NCI-H1048 (cell line): ENCODE results near the gene CORO1C.
"Not testable (repeated sequence)": the region's sequence is repeated elsewhere in the genome, so short reads cannot be mapped to it uniquely, and the experiment has no call there.

Experiments
- DNase-seq: peaks from one replicate; lab custom pipeline; 2025; lab: John Stamatoyannopoulos, UW

The CORO1C gene

DNA sequence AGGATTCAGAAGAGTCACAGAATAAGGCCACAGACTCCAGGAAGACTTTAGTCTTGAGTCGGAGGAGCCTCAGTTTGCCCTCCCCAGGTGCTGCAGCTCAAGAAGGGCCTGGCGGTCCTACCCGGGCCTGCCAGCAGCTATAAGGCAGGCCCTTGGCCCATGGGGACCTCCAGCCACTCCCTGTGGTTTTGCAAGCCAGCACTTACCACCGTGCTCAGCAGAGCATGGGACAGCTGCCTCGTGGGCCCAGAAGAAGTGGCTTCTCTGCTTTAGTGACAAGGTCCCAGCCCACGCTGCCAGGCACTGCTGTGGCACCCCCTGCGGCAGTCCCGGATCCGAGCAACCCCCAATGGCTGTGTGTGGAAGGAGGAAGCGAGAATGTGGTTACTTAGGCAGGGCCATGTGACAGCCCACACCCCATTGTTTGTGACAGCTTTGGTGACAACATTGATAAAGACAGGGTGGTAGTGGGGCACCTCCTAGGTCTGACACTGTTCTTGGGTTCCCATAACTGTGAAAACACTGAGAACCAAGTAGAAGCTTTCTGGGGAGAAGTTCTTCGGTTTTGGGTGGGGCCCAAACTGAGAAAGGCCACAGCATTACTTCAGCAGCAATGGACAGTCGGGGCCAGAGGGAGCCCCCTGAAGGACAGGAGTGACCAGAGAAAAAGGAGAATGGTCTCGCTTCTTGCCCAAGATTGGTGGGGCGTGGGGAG lies 97.6 kb downstream of the CORO1C start, which contains the start of gene SELPLG:
TSS of gene SELPLG (minus strand) at position 361 of the 715 bp plus-strand sequence. CDS start 9,587 bp downstream, outside the sequence.
- DNase-seq = no peak

DNA sequence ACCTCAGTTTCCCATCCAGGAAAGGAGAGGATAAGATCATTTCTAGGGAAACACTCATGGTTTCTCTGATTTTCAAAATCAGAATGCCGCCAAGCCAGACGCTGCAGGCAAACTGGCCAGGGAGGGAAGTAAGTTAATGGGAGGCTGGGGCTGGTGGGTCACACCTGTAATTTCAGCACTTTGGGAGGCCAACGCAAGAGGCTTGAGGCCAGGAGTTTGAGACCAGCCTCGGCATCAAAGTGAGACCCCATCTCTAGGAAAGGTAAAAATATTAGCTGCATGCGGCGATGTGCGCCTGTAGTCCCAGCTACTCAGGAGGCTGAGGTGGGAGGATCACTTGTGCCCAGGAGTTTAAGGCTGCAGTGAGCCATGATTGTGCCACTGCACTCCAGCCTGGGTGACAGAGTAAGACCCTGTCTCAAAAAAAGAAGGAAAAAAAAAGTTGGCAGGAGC lies 98.2 kb downstream of the CORO1C start:
- no peak for DNase-seq

DNA sequence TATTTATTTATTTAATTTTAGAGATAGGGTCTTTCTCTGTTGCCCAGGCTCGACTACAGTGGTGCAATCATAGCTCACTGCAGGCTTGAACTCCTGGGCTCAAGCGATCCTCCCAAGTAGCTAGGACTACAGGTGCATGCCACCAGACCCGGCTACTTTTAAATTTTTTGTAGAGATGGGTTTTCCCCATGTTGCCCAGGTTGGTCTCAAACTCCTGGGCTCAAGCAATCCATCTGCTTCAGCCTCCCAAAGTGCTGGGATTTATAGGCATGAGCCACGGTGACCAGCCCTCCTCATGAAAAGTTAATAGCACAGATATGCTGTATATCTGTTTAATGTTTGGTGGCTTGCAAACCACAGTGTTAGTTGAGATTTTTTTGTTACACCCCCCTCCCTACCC lies 100.1 kb downstream of the CORO1C start:
- DNase-seq = not testable (repeated sequence)

DNA sequence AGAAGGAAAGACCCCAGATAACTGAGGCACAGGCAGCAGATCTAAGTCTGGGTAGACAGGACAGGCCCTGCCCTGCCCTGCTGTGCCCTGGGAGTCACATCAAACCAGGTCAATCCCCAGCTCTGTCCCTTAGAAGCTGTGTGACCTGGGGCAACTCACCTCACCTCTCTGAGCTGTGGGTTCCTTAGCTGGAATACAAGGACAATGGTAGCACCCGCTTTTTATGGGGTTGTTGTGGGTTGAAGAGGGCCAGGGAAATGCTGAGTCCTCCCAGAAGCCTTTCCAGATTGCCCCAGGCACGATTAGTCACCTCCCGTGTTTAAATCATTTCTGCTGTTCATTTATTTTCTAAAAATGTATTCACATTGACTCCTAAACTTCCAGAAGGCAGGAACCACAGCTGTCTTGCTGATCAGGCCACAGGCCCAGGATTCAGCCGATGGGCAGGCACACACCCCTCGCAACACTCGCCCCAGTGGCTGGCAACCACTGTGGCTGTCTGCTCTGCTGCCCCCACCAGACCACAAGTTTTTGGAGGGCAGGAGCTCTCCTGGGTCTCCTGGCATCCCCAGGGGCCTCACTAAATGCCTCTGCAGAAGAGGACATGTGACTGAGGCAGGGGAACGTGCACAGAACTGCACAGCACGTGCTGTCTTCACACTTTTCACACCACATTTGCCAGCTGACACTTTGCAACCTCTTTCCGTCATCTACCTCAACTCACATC lies 100.7 kb downstream of the CORO1C start:
- no peak for DNase-seq

DNA sequence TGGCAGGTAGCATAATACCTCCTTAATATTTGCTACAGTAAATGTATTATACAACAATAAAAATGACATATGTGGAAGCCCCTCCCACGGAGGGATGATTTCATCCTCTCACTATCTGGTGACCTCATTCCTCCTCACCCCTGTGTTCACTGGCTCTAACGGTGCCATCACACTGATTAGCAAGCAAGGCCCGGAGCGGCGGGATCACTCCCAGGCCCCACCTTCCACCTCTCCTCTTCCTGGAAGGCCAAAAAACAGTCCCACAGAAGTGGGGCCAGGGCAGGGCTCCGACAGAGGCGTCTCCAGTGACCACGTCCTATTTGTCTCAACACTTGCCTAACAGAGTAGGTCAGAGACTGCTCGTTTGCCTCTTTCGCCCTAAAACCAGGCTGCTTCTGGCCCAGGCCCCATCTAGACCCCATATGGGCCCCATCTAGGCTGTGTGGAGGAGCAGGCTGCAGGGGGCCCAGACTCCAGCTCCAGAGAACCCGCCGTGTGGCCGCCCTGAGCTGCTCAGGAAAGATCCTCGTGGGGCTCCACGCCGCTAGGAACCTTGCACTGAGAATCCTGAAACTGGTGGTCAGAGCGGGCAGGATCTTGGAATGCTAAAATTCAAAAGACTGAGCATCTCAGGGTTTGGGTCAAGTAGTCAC lies 101.4 kb downstream of the CORO1C start:
- no peak for DNase-seq

DNA sequence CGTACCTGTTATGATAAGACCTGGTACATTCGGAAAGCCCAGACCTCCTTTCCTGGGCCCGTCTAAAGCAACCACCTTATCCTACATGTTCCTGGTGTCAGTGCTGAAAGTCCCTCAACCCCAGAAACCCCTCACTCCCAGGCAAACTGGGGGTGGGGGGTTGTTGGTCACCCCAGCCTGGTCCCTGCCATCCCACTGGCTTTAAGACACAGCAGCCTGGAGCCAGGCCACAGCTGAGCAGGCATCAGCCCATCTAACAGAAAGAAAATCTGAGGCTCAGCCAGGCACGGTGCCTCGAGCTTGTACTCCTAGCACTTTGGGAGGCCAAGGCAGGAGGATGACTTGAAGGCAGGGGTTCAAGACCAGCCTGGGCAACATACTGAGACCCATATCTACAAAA lies 102.2 kb downstream of the CORO1C start:
- no peak for DNase-seq

DNA sequence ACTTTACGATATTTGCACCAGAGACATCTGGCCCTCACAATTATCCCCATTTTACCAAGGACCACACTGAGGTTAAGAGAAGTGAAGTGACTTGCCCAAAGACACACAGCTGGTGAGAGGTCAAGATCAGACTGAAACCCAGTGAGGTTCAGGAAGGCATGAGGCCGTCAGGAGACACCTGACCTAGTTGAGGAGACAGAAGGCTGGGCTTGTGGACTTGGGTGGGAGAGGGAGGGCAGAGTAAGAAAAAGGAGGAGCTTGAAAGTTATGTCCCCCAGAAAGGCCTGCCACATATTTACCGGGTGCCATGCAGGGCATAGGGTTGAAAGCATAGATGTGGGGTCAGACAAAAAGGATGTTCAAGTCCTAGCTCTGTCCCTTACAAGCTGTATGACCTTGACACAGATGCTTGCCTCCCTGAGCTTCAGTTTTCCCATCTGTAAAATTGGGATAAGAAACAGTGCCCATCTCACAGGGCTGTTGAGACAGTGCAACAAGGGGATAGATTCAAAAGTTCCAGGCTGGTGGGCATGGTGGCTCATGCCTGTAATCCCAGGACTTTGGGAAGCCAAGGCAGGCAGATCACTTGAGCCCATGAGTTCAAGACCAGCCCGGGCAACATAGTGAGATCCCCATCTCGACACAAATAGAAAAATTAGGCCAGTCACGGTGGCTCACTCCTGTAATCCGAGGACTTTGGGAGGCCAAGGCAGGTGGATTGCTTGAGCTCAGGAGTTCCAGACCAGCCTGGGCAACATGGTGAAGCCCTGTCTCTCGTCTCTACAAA lies 104.0 kb downstream of the CORO1C start:
- no peak for DNase-seq

GRCh38 chr12:108625228-108625627 lies 106.1 kb downstream of the CORO1C start:
- no peak for DNase-seq

GRCh38 chr12:108623577-108623976 lies 107.7 kb downstream of the CORO1C start:
- DNase-seq = no peak

DNA sequence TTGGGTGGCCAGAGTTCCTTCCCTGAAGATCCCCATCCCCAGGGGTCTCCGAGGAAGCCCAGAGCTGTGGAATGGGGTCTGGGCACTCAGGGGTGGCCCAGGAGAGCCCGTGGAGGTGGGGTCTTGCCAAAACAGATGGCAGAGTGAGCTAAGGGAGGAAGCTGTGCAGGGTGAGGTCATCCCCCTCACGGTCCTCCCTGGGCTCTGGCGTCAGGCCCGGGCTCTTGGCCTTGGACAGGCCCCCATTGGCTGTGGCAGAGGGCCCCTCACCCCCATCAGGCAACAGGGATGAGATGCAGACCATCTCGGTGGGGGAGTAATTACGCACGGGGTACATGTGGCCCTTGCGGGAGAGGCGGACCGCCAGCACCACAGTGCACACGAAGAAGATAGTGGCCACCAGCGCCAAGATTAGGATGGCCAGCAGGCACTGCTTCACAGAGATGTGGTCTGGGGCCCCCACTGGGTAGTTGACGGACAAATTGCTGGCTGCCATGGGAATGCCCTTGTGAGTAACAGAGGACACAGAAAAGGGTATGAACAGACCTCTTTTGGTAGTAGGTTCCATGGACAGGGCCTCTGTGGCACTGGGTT lies 108.3 kb downstream of the CORO1C start:
- no peak for DNase-seq

- DNase-seq = no peak
These were observed 108.9 kb downstream of the CORO1C start for GRCh38 chr12:108622421-108622820.

- DNase-seq = no peak
These were observed 110.2 kb downstream of the CORO1C start for GRCh38 chr12:108621161-108621560.

- DNase-seq = no peak
These were observed 111.0 kb downstream of the CORO1C start for GRCh38 chr12:108620236-108620879.

GRCh38 chr12:108619369-108620160 lies 111.8 kb downstream of the CORO1C start:
- no peak for DNase-seq

GRCh38 chr12:108618953-108619274 lies 112.4 kb downstream of the CORO1C start:
- DNase-seq = not testable (repeated sequence)

DNA sequence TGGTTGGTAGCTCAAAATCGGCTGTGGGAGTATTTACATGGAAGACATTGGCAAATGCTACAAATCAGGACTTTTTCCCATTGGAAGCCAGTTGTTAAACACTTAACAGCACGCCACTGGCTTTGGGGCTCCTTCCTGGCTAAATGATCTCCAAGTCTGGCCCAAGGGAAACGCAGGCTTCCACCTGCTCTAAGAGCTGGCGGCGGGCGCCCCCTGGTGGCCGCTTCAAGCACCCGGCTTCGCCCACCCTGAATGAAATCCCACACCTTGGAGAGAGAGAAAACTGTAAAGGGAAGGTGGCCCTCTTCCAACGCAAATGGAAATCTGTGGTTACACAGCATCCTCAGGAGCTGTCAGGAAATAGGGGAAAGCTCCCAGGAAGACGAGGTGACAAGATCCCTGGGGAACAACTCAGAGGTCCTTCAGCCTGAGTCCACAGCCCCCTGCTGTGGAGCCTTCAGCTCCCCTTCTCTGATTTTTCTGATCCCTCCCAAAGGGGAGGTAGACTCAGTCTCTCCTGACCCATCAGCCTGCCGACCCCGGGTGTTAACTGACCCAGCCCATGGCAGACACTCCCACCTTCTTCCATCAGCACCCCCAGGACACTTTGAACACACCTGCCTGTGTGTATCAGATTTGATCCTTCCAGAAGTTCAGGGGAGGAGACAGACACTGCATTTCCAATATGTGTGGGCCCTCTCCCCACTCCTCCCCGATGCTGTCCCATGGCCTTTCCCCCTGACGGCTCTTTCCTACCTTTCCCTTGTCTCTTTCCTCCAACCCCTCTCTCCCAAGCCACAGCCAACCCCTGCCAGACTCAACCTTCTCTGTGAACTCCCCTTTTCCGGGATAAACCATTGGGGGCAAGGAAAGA lies 113.0 kb downstream of the CORO1C start:
- DNase-seq = peak; percentile 54

DNA sequence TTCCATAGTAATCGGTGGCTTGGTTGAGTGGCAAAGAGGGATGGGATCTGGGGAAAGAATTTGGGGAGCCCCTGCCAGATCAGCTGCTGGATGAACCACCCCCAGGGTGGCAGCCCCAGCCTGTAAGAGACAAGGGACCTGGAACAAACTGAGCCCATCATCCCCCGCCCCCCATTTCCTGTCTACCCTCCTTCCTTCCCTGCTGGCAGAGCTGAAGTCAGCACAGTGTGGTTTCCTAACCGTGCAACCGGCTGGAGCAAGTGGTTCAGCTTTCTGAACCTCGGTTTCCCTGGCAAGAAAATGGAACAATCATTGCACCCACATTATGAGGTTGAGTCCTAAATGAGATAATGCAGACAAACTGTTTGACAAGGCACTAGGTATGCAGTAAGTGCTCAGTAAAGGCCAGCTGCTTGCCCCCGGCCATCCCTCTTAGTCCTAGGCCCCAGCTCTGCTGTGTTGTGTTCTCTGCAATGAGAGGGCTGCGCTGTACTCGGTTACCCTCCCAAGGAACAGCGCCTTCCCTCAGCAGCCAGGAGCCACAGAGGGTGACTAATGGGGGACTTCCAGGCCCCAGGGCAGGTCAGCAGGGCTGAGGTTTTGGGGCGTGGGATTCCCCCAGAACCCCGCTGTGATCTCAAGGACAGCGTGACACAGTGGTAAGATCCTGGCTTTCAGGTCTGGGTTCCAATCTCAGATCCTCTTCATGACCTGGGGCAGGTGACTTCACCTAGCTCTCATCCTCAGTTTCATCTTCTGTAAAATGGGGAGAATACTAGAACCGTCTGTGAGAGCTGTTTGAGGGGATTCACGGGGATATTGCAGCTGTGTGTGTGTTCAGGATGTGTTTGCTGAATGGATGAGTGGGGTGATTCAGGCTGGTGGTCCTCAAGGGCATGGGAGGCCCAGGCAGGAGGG lies 114.1 kb downstream of the CORO1C start:
- no peak for DNase-seq

- no peak for DNase-seq
These were observed 115.0 kb downstream of the CORO1C start for GRCh38 chr12:108616359-108616758.
